HEK293 (cell line): ENCODE measurements around the gene ZFAND5.
A peak's percentile ranks its signal among the peaks of the same experiment; 100 is the strongest.

Source experiments
- GLI4 ChIP-seq: fragments of 450-650 bp; formaldehyde crosslinking; IDR thresholded peaks from 2 replicates; pipeline ENCODE4 v1.5.1; 2016; ENCODE audit warnings: missing biosample characterization, missing genetic modification characterization
- RBAK ChIP-seq: fragments of 450-650 bp; formaldehyde crosslinking; IDR thresholded peaks from 2 replicates; pipeline ENCODE4 v1.5.1; 2016; ENCODE audit warnings: missing biosample characterization, missing genetic modification characterization
- REPIN1 ChIP-seq: fragments of 450-650 bp; formaldehyde crosslinking; IDR thresholded peaks from 2 replicates; pipeline ENCODE4 v1.5.1; 2017; ENCODE audit warnings: missing biosample characterization, missing genetic modification characterization, low read depth
- SCRT2 ChIP-seq: fragments of 450-650 bp; formaldehyde crosslinking; IDR thresholded peaks from 2 replicates; pipeline ENCODE4 v1.5.1; 2016; ENCODE audit warnings: missing biosample characterization, missing genetic modification characterization
- SETDB1 ChIP-seq: IDR thresholded peaks from one replicate; pipeline ENCODE4 v1.6.1; 2017; ENCODE audit warnings: mild to moderate bottlenecking, low read length, moderate library complexity, mixed read lengths; ENCODE audit not compliant: insufficient read length
- SP2 ChIP-seq: fragments of 450-650 bp; formaldehyde crosslinking; IDR thresholded peaks from 2 replicates; pipeline ENCODE4 v1.5.1; 2016; ENCODE audit warnings: missing biosample characterization, missing genetic modification characterization
- SP7 ChIP-seq: fragments of 450-650 bp; formaldehyde crosslinking; IDR thresholded peaks from 2 replicates; pipeline ENCODE4 v1.5.1; 2016; ENCODE audit warnings: missing biosample characterization, missing genetic modification characterization
- TSHZ1 ChIP-seq: fragments of 450-650 bp; formaldehyde crosslinking; IDR thresholded peaks from 2 replicates; pipeline ENCODE4 v1.5.1; 2016; ENCODE audit warnings: missing biosample characterization, missing genetic modification characterization, borderline replicate concordance
- YY2 ChIP-seq: fragments of 450-650 bp; formaldehyde crosslinking; IDR thresholded peaks from 2 replicates; pipeline ENCODE4 v1.5.1; 2016; ENCODE audit warnings: missing biosample characterization, missing genetic modification characterization
- ZBTB26 ChIP-seq: fragments of 450-650 bp; formaldehyde crosslinking; optimal IDR thresholded peaks from 2 replicates; pipeline ENCODE3; 2016; ENCODE audit warnings: missing biosample characterization, mild to moderate bottlenecking, missing genetic modification characterization
- ZEB2 ChIP-seq: fragments of 450-650 bp; formaldehyde crosslinking; IDR thresholded peaks from 2 replicates; pipeline ENCODE4 v1.5.1; 2016; ENCODE audit warnings: missing biosample characterization, missing genetic modification characterization
- ZNF133 ChIP-seq: fragments of 450-650 bp; formaldehyde crosslinking; IDR thresholded peaks from 2 replicates; pipeline ENCODE4 v1.5.1; 2016; ENCODE audit warnings: missing biosample characterization, missing genetic modification characterization
- ZNF223 ChIP-seq: fragments of 450-650 bp; formaldehyde crosslinking; IDR thresholded peaks from 2 replicates; pipeline ENCODE4 v1.5.1; 2016; ENCODE audit warnings: missing biosample characterization, missing genetic modification characterization
- ZNF366 ChIP-seq: fragments of 450-650 bp; formaldehyde crosslinking; conservative IDR thresholded peaks from 2 replicates; pipeline ENCODE4 v1.5.1; 2016; ENCODE audit warnings: missing biosample characterization, missing genetic modification characterization
- ZNF391 ChIP-seq: fragments of 450-650 bp; formaldehyde crosslinking; IDR thresholded peaks from 2 replicates; pipeline ENCODE4 v1.5.1; 2016; ENCODE audit warnings: low read depth, missing biosample characterization, missing genetic modification characterization, borderline replicate concordance
- ZNF426 ChIP-seq: fragments of 450-650 bp; formaldehyde crosslinking; IDR thresholded peaks from 2 replicates; pipeline ENCODE4 v1.5.1; 2017; ENCODE audit warnings: missing biosample characterization, missing genetic modification characterization, mild to moderate bottlenecking, inconsistent platforms, moderate library complexity
- ZNF530 ChIP-seq: fragments of 450-650 bp; formaldehyde crosslinking; IDR thresholded peaks from 2 replicates; pipeline ENCODE4 v1.5.1; 2016; ENCODE audit warnings: low read depth, missing biosample characterization, missing genetic modification characterization
- ZNF544 ChIP-seq: fragments of 450-650 bp; formaldehyde crosslinking; IDR thresholded peaks from 2 replicates; pipeline ENCODE4 v1.5.0; 2017; ENCODE audit warnings: missing biosample characterization, missing genetic modification characterization
- ZNF558 ChIP-seq: fragments of 450-650 bp; formaldehyde crosslinking; IDR thresholded peaks from 2 replicates; pipeline ENCODE4 v1.5.1; 2016; ENCODE audit warnings: missing biosample characterization, missing genetic modification characterization
- ZNF561 ChIP-seq: fragments of 450-650 bp; IDR thresholded peaks from 2 replicates; pipeline ENCODE4 v1.5.1; 2018; ENCODE audit warnings: missing biosample characterization, missing genetic modification characterization, borderline replicate concordance
- ZNF629 ChIP-seq: fragments of 450-650 bp; formaldehyde crosslinking; IDR thresholded peaks from 2 replicates; pipeline ENCODE4 v1.5.1; 2017; ENCODE audit warnings: missing biosample characterization, missing genetic modification characterization
- ZNF639 ChIP-seq: fragments of 450-650 bp; formaldehyde crosslinking; IDR thresholded peaks from 2 replicates; pipeline ENCODE4 v1.5.1; 2016; ENCODE audit warnings: missing biosample characterization, missing genetic modification characterization
- ZNF660 ChIP-seq: fragments of 450-650 bp; IDR thresholded peaks from 2 replicates; pipeline ENCODE4 v1.5.1; 2018; ENCODE audit warnings: missing biosample characterization, mild to moderate bottlenecking, missing genetic modification characterization
- ZNF670 ChIP-seq: fragments of 450-650 bp; formaldehyde crosslinking; IDR thresholded peaks from 2 replicates; pipeline ENCODE4 v1.5.1; 2016; ENCODE audit warnings: missing biosample characterization, missing genetic modification characterization, low read depth
- TF ChIP-seq, protein P1 (sequence below): fragments of 450-650 bp; formaldehyde crosslinking; IDR thresholded peaks from 2 replicates; pipeline ENCODE4 v1.5.1; 2016; ENCODE audit warnings: missing biosample characterization, missing genetic modification characterization
- TF ChIP-seq, protein P2 (sequence below): fragments of 450-650 bp; formaldehyde crosslinking; IDR thresholded peaks from 2 replicates; pipeline ENCODE4 v1.5.1; 2017; ENCODE audit warnings: missing biosample characterization, missing genetic modification characterization
- TF ChIP-seq, protein P3 (sequence below): fragments of 450-650 bp; formaldehyde crosslinking; IDR thresholded peaks from 2 replicates; pipeline ENCODE4 v1.5.1; 2016; ENCODE audit warnings: missing biosample characterization, missing genetic modification characterization

ZFAND5 gene

DNA sequence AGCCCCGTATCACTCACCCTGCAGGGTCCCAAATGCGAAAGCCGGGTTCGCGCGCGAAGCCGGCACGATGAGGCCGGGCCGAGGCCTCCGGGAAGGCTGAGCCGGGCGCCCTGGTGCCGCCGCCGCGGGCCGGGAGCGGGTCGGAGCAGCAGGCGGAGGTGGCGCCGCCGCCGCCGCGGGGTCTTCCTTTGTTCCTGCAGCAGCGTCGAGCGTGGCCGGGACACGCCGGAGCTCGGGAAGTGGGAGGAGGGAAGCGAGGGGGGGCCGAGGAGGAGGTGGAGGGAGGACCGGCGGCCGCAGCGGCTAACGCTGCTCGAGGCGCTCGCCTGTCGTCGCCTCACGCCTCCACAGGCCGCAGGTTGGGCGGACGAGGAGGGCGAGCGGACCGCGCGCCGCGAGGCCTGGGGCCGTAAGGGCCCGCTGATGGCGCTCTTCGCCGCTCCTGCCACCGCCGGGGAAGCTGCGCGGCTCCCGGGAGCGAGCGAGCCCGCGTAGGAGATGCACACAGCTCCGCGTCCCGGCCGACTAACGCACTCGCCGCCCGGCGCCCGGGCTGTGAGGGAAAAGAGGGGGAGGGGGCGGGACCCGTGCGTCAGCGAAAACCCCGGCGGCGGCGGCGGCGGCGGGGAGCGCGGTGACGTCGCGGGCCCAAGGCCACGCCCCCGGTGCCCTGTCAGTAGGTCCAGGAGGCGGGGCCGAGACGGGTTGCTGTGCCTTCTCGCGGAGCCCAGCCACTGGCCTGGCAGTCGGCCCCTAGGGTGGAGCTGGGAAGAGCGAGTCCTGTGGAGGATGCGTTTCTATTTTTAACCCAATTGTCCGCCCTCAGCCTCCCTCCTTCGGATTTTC, at the start of gene ZFAND5 (continued):
- TF ChIP-seq REPIN1 (tag by site-specific recombination) (no peak), GLI4 (no peak), SP2 (peak; percentile 64), SCRT2 (tag by site-specific recombination) (no peak), RBAK (no peak), ZNF223 (no peak), YY2 (peak; percentile 34; the same call in 1 of the 2 replicates), TSHZ1 (tag by site-specific recombination) (no peak), ZNF530 (tag by site-specific recombination) (no peak), ZNF544 (tag by site-specific recombination) (no peak), ZNF426 (tag by site-specific recombination) (no peak), ZNF558 (tag by site-specific recombination) (no peak), SETDB1 (no peak), ZNF561 (tag by site-specific recombination) (no peak), SP7 (tag by site-specific recombination) (peak; percentile 10; the same call in 1 of the 2 replicates), ZNF391 (tag by site-specific recombination) (no peak), ZNF366 (tag by site-specific recombination) (no peak), ZBTB26 (peak; percentile 83), ZNF133 (tag by site-specific recombination) (no peak), ZEB2 (tag by site-specific recombination) (0 out of 2 replicates have a peak, but pooled peaks have one; percentile 31), ZNF670 (no peak), ZNF629 (tag by site-specific recombination) (peak; percentile 72; the same call in 1 of the 2 replicates), ZNF639 (tag by site-specific recombination) (no peak), ZNF660 (tag by site-specific recombination) (peak; percentile 83; the same call in 1 of the 2 replicates)
- TF ChIP-seq, protein P1, sequence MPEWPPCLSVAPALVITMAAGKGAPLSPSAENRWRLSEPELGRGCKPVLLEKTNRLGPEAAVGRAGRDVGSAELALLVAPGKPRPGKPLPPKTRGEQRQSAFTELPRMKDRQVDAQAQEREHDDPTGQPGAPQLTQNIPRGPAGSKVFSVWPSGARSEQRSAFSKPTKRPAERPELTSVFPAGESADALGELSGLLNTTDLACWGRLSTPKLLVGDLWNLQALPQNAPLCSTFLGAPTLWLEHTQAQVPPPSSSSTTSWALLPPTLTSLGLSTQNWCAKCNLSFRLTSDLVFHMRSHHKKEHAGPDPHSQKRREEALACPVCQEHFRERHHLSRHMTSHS (tag by site-specific recombination), result no peak
- TF ChIP-seq, protein P2, sequence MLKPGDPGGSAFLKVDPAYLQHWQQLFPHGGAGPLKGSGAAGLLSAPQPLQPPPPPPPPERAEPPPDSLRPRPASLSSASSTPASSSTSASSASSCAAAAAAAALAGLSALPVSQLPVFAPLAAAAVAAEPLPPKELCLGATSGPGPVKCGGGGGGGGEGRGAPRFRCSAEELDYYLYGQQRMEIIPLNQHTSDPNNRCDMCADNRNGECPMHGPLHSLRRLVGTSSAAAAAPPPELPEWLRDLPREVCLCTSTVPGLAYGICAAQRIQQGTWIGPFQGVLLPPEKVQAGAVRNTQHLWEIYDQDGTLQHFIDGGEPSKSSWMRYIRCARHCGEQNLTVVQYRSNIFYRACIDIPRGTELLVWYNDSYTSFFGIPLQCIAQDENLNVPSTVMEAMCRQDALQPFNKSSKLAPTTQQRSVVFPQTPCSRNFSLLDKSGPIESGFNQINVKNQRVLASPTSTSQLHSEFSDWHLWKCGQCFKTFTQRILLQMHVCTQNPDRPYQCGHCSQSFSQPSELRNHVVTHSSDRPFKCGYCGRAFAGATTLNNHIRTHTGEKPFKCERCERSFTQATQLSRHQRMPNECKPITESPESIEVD (tag by site-specific recombination), result no peak
- TF ChIP-seq, protein P3, sequence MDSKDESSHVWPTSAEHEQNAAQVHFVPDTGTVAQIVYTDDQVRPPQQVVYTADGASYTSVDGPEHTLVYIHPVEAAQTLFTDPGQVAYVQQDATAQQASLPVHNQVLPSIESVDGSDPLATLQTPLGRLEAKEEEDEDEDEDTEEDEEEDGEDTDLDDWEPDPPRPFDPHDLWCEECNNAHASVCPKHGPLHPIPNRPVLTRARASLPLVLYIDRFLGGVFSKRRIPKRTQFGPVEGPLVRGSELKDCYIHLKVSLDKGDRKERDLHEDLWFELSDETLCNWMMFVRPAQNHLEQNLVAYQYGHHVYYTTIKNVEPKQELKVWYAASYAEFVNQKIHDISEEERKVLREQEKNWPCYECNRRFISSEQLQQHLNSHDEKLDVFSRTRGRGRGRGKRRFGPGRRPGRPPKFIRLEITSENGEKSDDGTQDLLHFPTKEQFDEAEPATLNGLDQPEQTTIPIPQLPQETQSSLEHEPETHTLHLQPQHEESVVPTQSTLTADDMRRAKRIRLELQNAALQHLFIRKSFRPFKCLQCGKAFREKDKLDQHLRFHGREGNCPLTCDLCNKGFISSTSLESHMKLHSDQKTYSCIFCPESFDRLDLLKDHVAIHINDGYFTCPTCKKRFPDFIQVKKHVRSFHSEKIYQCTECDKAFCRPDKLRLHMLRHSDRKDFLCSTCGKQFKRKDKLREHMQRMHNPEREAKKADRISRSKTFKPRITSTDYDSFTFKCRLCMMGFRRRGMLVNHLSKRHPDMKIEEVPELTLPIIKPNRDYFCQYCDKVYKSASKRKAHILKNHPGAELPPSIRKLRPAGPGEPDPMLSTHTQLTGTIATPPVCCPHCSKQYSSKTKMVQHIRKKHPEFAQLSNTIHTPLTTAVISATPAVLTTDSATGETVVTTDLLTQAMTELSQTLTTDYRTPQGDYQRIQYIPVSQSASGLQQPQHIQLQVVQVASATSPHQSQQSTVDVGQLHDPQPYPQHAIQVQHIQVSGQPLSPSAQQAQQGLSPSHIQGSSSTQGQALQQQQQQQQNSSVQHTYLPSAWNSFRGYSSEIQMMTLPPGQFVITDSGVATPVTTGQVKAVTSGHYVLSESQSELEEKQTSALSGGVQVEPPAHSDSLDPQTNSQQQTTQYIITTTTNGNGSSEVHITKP (tag by site-specific recombination), result no peak
